GM18498 (cell line): Measurements from ENCODE around the gene PHYKPL.
"Not testable (repeated sequence)": the region's sequence is repeated elsewhere in the genome, so short reads cannot be mapped to it uniquely, and the experiment has no call there.

Source experiments
- ATAC-seq: cut with Tn5 transposase; IDR thresholded peaks from one replicate; pipeline ENCODE4 v1.9.1; 2021; ENCODE audit warnings: mild to moderate bottlenecking, moderate library complexity; ENCODE audit not compliant: unreplicated experiment

The PHYKPL gene

DNA sequence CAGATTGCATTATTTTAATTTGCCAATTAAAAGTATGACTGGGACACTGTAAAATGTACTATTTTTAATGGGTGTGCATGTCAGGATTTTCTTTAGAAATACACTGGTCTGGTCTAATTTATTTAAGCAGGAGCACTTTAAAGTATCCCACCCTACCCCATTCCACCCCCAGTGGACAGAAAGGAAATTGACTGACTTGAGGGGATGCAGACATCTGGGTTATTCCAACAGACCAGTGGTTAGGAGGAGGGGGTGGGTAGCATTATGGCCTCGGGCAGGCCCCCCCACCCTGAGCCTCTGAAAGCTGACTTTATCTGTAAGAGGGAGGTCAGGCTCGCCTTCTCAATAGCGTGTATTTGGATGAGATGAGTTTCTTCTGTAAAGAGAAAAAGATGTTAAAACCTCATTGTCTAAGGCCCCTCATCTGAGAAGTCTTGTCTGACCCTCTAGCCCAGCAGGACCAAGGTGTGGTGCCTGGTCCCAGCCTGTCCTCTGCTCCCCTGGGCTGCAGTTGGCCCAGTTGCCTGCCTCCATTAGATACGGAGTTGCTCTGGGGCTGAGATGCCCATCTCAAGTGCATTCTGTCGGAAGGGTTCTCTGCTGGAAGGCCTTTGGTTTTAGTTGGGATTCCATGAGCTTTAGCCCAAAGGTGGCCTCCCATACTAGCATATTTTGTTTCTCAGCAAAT is 23.9 kb downstream of the PHYKPL start:
- no peak for ATAC-seq

DNA sequence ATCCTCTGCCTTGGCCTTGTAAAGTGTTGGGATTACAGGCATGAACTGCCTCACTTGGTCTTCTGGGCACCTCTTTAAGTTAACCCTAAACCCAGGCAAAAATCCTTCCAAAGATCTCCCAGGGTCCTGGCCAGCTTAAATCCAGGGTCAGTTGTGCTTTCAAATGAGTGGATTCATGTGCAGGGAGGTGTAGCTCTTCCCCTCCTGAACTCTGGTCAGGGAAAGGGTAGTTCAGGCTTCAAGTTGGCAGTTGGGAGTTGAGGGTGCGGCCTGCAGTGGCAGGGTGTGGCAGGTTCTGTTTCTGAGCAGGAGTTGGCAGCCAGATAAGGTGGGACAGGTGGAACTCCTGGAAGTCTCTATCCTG is 24.7 kb downstream of the PHYKPL start:
- ATAC-seq, result no peak

DNA sequence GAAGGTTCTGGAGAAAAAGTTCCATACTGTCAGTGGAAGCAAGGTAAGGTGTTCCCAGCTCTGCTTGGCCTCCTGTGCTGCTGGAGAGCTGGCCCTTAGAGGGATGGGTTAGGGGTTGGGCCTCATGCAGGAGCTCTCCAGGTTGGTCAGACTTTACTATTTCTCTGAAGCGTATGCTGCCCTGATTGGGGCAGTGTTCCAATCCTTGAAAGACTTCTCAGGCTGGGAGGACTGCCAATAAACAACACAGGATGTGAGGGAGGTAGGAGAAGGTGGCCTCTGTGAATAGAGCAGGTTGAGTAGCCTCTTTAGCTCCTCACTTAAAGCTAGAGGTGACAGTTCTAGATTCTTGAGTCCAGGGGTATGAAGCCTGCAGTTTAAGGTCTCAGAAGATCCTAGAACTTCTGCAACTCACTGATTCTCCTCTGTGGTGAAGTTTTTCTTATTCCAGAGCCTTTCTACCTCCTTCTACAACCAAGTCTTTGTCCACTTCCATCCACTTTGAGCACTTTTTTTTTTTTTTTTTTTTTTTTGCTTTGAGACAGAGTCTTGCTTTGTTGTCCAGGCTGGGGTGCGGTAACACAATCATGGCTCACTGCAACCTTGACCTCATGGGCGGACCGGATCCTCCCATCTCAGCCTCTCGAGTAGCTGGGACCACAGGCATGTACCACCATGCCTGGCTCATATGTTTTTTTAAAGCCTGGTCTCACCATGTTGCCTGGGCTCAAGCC is 25.3 kb downstream of the PHYKPL start:
- ATAC-seq, result no peak

- no peak for ATAC-seq
These were observed 26.2 kb downstream of the PHYKPL start for GRCh38 chr5:178206166-178207101.

- no peak for ATAC-seq
These were observed 26.9 kb downstream of the PHYKPL start for GRCh38 chr5:178205749-178206047.

DNA sequence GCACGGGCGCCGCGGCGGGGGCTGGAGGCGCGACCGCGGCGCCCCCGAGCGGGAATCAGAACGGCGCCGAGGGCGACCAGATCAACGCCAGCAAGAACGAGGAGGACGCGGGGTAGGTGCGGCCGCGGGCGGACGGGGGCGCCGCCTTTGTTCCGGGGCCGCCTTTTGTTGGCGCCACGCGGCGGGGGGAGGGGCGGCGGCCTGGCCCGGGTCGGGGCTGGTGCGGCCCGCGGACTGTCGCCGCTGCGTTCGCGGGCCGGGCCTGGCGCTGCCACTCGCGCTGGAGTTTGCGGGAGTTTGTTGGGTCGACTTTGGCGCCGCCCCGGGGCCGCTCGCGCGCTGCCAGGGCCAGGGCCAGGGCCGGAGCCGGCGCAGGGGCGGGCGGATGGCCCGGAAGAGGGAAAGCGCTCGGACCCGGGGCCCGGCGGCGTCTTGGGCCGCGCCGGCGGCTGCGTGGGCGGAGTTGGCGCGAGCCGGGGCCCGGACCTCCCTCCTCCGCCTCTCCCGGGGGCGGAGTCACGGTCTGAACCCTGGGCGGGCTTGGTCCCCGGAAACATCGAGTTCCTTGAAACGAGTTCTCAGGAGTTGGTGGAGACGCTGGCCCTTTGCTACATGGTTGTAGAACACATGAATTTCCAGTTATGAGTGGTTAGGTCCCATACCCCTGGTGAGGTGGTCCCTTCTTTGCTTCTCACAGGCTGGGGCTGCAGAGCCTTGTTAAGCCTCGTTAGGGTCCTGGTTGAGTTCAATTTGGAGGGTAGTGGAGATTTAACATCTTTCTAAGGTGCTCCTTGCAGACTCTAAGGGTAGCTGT is 27.5 kb downstream of the PHYKPL start:
- peak; percentile 67 for ATAC-seq

DNA sequence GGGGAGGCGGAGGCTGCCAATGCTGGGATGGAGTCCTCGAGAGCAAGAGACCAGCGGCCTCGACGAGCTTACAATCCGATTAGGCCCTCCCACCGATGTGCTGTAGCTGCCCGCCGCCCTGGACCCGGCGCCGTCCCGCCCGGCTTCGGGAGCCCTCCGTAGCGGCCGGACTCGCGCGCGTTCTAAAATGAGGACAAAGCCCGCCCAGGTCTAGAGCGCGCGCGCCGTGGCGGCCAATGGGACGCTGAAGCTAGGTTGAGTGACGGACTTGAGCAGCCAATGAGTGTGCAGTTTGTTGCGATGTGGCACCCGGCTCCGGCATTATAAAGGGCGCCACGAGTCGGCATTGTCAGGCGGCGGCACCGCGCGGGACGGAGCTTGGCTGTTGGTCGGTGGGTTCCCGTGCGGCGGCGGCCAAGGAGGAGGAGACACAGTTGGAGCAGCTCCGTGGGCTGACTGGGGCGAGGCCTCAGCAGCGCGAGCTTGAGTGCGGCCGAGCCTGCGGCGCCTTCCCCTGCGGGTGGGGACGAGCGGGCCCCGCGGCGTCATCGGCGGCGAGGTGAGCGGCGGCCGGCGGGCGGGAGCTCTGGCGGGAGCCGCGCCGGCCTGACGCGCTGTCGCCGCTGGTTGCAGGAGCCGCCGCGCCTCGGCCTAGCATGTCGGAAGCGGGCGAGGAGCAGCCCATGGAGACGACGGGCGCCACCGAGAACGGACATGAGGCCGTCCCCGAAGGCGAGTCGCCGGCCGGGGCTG is 28.2 kb downstream of the PHYKPL start, which contains the start of gene HNRNPAB:
HNRNPAB (plus strand) TSS at position 352 of the 753 bp plus-strand sequence; CDS start at position 657, 305 bp downstream.
- peak; percentile 82 for ATAC-seq

DNA sequence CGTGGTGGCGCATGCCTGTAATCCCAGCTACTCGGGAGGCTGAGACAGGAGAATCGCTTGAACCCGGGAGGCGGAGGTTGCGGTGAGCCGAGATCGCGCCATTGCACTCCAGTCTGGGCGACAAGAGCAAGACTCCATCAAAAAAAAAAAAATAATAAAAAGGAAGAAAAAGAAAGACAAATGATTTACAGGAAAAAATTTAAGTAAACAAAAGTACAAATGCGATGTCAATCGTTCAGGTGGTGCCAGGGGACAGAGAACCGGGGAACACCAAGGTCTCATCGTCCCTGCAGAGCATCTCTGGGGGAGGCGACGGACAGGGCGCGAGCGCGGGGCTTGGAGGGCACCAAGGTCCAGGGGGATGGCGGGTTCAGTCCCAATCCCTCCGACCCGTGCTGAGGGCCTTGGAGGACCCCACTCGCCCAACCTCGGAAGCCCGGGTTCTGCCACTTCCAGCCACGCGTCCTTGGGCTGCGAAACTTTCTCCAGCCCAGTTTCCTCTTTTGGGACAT is 28.9 kb downstream of the PHYKPL start:
- no peak for ATAC-seq

DNA sequence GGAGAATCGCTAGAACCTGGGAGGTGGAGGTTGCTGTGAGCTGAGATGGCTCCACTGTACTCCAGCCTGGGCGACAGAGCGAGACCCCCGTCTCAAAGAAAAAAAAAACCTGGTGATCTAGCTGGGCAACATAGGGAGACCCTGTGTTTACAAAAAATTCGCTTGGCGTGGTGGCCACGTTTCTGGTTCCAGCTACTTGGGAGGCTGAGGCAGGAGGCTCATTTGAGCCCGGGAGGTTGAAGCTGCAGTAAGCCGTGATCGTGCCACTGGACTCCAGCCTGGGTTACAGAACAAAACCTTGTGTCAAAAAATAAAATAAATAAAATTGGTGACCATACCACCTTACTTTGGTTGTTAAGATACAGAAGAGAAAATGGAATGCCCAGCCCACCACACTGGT is 30.1 kb downstream of the PHYKPL start:
- no peak for ATAC-seq

DNA sequence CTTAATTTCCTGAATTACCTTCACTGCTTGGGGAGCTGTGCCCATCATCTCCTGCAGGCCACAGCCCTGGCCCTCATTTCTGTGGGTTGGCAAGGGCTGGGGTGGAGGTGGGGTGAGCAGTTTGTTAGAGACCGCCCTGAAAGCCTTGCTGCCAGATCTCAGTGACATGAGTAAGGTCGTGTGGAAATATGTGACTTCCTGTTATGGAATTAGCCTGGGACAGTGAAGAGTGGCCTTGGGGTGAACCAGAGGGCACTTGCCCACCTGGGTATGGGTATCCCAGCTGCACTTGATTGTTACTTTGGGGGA is 30.7 kb downstream of the PHYKPL start:
- ATAC-seq, result no peak

DNA sequence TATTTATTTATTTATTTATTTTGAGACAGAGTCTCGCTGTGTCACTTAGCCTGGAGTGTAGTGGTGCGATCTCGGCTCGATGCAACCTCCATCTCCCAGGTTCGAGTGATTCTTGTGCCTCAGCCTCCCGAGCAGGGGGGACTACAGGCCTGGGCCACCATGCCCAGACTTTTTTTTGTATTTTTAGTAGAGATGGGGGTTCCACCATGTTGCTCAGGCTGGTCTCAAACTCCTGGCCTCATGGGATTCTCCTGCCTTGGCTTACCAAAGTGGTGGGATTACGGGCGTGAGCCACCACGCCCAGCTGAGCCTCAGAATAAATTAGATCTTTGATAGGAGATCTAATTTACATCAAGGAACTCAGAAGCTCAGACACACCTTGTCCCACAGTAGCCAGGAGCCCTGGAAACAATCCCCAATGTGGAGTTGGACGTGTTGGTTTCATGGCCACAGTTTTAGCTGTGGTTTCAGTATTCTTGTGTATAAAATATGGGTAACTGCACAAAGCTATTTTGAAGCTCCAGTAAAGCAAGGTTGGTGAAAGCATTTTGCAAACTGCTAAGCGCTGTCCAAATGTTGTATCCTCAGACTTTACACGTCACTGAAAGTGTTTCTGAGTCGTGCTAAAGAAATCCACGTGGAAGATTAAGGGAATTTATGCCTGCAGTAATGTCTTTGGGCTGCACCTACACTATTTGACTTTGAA is 31.2 kb downstream of the PHYKPL start:
- ATAC-seq, result no peak

DNA sequence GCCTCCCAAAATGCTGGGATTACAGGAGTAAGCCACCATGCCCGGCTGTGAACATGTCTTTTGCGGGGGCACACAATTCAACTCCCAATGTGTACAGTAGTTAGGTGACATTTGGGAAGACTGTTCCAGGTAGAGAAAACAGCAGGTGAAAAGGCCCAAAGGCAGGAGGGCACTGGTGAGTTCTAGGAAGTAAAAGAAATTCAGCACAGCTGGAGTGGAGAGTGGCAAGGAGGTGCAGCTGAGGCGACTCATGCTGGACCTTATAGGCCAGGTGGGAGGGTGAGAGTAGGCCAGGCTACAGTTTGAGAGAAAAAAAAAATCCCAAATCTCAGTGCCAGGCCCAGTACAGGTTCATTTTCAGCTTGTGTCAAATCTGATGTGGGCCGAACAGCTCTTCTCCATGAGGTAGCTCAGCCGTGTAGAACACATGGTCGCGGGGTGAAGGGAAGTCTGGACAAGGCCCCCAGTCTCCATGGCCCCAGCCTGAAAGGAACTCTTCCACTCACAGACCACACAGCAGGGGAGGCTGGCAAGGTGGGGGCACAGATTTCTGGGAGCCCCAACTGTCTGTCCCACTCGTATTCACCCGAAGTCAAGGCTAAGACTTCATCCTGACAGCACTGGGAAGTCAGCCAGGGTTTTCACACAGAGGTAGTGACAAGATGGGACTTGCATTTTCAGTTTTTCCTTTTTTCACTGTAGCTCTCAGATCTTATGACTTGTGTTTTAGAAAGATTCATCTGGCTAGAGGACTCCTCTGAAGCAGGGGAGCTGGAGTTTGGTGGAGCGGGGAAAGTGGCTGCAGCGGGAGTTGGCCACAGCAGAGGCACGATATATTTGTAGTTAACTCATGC is 32.8 kb downstream of the PHYKPL start:
- ATAC-seq, result no peak

DNA sequence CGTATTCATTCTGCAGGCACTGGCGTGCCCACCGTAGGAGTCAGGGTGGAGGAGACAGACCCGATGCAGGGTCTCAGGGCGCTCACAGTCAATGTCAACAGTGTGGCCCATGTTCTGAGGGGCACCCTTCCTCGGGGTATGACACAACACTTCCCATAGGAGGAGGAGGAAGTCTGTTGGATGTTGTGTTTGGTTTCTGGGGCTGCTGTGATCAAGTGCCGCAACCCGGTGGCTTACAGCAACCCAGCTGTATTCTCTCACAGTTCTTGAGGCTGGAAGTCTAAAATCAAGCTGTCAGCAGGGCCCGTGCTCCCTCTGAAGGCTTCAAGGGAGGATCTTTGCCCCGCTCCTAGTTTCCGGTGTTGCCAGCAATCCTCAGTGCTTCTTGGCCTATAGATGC is 33.9 kb downstream of the PHYKPL start:
- ATAC-seq, result no peak

DNA sequence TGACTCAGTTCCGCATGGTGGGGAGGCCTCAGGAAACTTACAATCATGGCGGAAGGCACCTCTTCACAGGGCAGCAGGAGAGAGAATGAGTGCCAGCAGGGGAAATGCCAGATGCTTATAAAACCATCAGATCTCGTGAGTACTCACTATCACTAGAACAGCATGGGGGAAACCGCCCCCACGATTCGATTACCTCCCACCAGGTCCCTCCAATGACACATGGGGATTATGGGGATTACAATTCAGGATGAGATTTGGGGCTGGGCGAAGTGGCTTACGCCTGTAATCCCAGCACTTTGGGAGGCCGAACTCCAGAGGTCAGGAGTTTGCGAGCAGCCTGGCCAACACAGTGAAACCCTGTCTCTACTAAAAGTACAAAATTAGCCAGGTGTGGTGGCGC is 34.5 kb downstream of the PHYKPL start:
- ATAC-seq, result not testable (repeated sequence)

DNA sequence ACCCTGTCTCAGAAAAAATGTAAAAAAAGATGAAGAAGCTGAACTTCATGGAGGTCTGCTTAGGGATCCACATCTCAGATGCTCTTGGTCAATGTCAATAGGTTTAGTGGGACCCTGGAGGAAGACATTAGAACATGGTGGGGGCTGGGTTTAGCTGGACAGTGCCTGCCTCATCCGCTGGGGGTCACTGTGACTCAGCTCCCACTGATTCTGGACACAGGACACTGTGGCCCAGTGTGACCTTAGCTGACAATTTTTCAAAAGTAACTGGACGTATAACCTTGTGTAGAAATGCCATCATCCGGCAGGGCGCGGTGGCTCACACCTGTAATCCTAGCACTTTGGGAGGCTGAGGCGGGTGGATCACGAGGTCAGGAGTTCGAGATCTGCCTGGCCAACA is 35.6 kb downstream of the PHYKPL start:
- ATAC-seq, result no peak

DNA sequence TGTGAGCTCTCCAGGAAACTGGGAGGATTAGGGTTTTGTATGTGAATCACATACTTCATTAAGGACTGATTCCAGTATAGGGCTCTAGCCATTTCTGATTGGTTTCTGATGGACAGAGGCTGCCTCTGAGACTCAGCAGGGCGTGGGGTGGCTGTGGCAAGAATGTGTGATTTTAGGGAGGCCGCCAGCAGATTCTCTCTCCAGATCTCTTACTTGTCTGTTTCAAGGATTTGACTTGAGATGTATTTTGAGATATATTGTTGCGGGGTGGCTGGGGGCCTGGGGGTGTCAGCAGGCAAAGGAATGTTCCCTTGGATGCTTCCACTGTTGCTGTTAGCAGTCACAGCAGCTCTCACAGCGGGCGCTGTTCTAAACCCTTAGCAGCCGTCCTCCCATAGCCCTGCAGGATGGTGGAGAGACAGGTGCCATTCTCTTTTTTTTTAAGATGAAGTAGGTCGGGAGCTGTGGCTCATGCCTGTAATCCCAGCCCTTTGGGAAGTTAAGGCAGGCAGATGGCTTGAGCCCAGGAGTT is 36.3 kb downstream of the PHYKPL start:
- ATAC-seq, result no peak

- ATAC-seq, result no peak
These were observed 38.6 kb downstream of the PHYKPL start for GRCh38 chr5:178194026-178194425.

DNA sequence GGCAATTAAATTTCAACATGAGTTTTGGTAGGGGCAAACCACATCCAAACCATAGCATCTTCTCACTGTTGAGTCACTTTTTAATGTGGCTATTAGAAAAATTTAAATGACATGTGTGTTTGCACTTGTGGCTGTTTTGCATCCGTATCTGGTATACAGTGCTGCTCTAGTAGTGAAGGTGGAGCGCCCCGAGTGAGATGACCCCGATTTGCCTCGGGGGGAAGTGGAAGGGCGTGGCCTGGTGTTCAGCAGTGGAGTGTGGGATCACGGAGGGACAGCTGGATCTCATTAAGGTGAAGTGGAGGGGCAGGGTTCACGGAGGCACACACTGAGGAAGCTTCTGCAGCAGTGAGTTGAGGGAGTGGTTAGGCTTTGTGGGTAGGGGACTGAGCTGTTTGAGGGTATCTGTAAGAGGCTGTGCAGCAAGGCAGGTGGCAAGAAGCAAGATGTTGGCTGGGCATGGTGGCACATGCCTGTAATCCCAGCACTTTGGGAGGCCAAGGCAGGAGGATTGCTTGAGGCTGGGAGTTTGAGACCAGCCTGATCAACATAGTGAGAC is 39.3 kb downstream of the PHYKPL start:
- ATAC-seq, result no peak
